ENCODE data around the gene DNAH9.

Gene DNAH9

GRCh38 chr17:11853321-11854151 is 255.3 kb downstream of the DNAH9 start:
- no peak overlapping the region for H3K27ac ChIP-seq (replicated peaks)
- no peaks in the 10 kb centered on the region for H3K27me3 ChIP-seq (ENCODE audit: insufficient read depth, poor library complexity, severe bottlenecking)
- no peak for TF ChIP-seq POLR2AphosphoS5 (IDR thresholded peaks at IDR 0.05; ENCODE audit: low read depth)
- TF ChIP-seq, protein P1, sequence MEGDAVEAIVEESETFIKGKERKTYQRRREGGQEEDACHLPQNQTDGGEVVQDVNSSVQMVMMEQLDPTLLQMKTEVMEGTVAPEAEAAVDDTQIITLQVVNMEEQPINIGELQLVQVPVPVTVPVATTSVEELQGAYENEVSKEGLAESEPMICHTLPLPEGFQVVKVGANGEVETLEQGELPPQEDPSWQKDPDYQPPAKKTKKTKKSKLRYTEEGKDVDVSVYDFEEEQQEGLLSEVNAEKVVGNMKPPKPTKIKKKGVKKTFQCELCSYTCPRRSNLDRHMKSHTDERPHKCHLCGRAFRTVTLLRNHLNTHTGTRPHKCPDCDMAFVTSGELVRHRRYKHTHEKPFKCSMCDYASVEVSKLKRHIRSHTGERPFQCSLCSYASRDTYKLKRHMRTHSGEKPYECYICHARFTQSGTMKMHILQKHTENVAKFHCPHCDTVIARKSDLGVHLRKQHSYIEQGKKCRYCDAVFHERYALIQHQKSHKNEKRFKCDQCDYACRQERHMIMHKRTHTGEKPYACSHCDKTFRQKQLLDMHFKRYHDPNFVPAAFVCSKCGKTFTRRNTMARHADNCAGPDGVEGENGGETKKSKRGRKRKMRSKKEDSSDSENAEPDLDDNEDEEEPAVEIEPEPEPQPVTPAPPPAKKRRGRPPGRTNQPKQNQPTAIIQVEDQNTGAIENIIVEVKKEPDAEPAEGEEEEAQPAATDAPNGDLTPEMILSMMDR (IDR thresholded peaks at IDR 0.05; ENCODE audit: insufficient read depth, low read length) = no peak
- TF ChIP-seq GABPA (IDR thresholded peaks at IDR 0.05; ENCODE audit: low read depth) = no peak
- no peak for TF ChIP-seq SPI1 (IDR thresholded peaks at IDR 0.05; ENCODE audit: borderline replicate concordance, low read depth)
- TF ChIP-seq, protein P2, sequence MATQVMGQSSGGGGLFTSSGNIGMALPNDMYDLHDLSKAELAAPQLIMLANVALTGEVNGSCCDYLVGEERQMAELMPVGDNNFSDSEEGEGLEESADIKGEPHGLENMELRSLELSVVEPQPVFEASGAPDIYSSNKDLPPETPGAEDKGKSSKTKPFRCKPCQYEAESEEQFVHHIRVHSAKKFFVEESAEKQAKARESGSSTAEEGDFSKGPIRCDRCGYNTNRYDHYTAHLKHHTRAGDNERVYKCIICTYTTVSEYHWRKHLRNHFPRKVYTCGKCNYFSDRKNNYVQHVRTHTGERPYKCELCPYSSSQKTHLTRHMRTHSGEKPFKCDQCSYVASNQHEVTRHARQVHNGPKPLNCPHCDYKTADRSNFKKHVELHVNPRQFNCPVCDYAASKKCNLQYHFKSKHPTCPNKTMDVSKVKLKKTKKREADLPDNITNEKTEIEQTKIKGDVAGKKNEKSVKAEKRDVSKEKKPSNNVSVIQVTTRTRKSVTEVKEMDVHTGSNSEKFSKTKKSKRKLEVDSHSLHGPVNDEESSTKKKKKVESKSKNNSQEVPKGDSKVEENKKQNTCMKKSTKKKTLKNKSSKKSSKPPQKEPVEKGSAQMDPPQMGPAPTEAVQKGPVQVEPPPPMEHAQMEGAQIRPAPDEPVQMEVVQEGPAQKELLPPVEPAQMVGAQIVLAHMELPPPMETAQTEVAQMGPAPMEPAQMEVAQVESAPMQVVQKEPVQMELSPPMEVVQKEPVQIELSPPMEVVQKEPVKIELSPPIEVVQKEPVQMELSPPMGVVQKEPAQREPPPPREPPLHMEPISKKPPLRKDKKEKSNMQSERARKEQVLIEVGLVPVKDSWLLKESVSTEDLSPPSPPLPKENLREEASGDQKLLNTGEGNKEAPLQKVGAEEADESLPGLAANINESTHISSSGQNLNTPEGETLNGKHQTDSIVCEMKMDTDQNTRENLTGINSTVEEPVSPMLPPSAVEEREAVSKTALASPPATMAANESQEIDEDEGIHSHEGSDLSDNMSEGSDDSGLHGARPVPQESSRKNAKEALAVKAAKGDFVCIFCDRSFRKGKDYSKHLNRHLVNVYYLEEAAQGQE (IDR thresholded peaks at IDR 0.05; ENCODE audit: insufficient replicate concordance, low read depth) = no peak
- no peak overlapping the region for H3K4me3 ChIP-seq (replicated peaks; ENCODE audit: insufficient read depth, low read length)
- no peak for DNase-seq (ENCODE audit: low read depth in 1 of 2, low spot score in 1 of 2)

DNA sequence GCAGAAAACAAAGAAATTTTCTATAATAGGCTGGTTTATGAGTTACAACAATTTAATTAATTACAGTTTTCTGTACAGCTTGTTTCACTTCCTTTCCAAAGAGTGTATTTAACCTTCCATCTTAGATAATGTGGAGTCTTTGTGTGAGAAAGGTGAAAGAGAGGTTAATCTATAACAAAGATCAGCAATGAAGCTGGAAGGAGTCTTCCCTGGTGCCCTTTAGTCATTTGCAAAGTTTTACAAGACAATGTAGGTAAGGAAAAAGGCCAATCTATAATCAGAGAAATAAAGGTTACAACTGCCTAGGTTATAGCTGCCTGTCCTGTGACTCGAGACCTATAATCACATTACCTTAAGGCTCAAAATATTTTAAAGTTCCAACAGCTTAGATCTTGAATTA is 257.0 kb downstream of the DNAH9 start:
- Histone ChIP-seq H3K4me3 (replicated peaks; ENCODE audit: insufficient read depth, low read length) (no peak overlapping the region), H3K27ac (replicated peaks) (no peak overlapping the region), H3K27me3 (ENCODE audit: insufficient read depth, poor library complexity, severe bottlenecking) (no peaks in the 10 kb centered on the region)
- no peak for DNase-seq (ENCODE audit: low read depth in 1 of 2, low spot score in 1 of 2)
- TF ChIP-seq, protein P2 (IDR thresholded peaks at IDR 0.05; ENCODE audit: insufficient replicate concordance, low read depth) = no peak
- TF ChIP-seq GABPA (IDR thresholded peaks at IDR 0.05; ENCODE audit: low read depth) = no peak
- TF ChIP-seq POLR2AphosphoS5 (IDR thresholded peaks at IDR 0.05; ENCODE audit: low read depth) = no peak
- TF ChIP-seq SPI1 (IDR thresholded peaks at IDR 0.05; ENCODE audit: borderline replicate concordance, low read depth) = no peak
- TF ChIP-seq, protein P1 (IDR thresholded peaks at IDR 0.05; ENCODE audit: insufficient read depth, low read length) = no peak

DNA sequence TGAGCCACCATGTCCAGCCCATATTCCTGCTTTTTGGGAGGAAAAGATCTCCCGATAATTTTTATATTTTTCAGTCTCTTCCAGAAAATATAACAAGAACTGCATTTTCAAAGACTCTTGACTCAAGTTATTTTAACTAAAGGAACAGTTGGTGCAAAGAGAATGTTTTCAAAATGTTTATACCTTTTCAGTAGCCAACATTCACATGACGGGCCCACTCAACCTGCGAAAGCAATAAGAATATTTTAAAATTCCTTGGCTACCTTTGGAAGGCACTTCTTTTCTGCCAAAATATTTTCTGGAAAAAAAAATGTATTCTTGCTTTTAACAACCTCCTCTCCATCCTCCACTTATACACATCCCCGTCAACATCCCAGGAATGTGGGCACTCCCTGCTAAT is 258.7 kb downstream of the DNAH9 start:
- no peak for DNase-seq (ENCODE audit: low read depth in 1 of 2, low spot score in 1 of 2)
- TF ChIP-seq, protein P1 (IDR thresholded peaks at IDR 0.05; ENCODE audit: insufficient read depth, low read length) = no peak
- TF ChIP-seq GABPA (IDR thresholded peaks at IDR 0.05; ENCODE audit: low read depth) = no peak
- no peak for TF ChIP-seq SPI1 (IDR thresholded peaks at IDR 0.05; ENCODE audit: borderline replicate concordance, low read depth)
- Histone ChIP-seq H3K27me3 (ENCODE audit: insufficient read depth, poor library complexity, severe bottlenecking) (no peaks in the 10 kb centered on the region), H3K4me3 (replicated peaks; ENCODE audit: insufficient read depth, low read length) (no peak overlapping the region), H3K27ac (replicated peaks) (no peak overlapping the region)
